GM23338 (cell line): ENCODE measurements around the gene S100B. TPM values are rescaled to one million over a fixed set of nuclear protein-coding genes. Genes with fewer than 3 reads are reported as not detected.

Source experiments
- ATAC-seq: fragments of 200-7000 bp; cut with Tn5 transposase; 3 replicates; pipeline ENCODE4 v1.9.1; 2020
- DNase-seq: peaks from one replicate; pipeline ENCODE4 v3.0.0-alpha.2; 2015; ENCODE audit warnings: low spot score
- H2AFZ ChIP-seq: fragments of 200-600 bp; sonication (generic); 2 replicates; pipeline ENCODE4 v1.8.0; 2016; ENCODE audit warnings: antibody characterized with exemption, mild to moderate bottlenecking, moderate library complexity
- H3F3A ChIP-seq: fragments of 200-600 bp; sonication (generic); replicated peaks from 2 replicates; pipeline ENCODE4 v1.8.0; 2017; ENCODE audit warnings: antibody characterized with exemption, mixed run types, low read depth
- H3K27ac ChIP-seq: fragments of 200-600 bp; sonication (generic); 2 replicates; pipeline ENCODE4 v1.6.1; 2016; ENCODE audit warnings: low read depth
- H3K27me3 ChIP-seq: fragments of 200-600 bp; sonication (generic); 2 replicates; pipeline ENCODE4 v1.8.0; 2016; ENCODE audit warnings: mild to moderate bottlenecking, mixed run types, moderate library complexity; ENCODE audit not compliant: insufficient read depth
- H3K36me3 ChIP-seq: fragments of 200-600 bp; sonication (generic); 2 replicates; pipeline ENCODE4 v1.8.0; 2016; ENCODE audit warnings: mild to moderate bottlenecking; ENCODE audit not compliant: insufficient read depth
- H3K4me1 ChIP-seq: fragments of 200-600 bp; sonication (generic); 2 replicates; pipeline ENCODE4 v1.8.0; 2016; ENCODE audit warnings: mild to moderate bottlenecking, moderate library complexity; ENCODE audit not compliant: insufficient read depth
- H3K4me2 ChIP-seq: fragments of 200-600 bp; sonication (generic); 2 replicates; pipeline ENCODE4 v1.7.1; 2017; ENCODE audit warnings: mixed run types
- H3K4me3 ChIP-seq: fragments of 200-600 bp; sonication (generic); 2 replicates; pipeline ENCODE4 v1.6.1; 2016; ENCODE audit warnings: mixed run types
- H3K79me2 ChIP-seq: fragments of 200-600 bp; sonication (generic); replicated peaks from 2 replicates; pipeline ENCODE4 v1.8.0; 2017; ENCODE audit warnings: mild to moderate bottlenecking; ENCODE audit not compliant: insufficient read depth
- H3K9me2 ChIP-seq: fragments of 200-600 bp; sonication (generic); 2 replicates; pipeline ENCODE4 v1.8.0; 2017; ENCODE audit not compliant: insufficient read depth
- H4K20me1 ChIP-seq: fragments of 200-600 bp; sonication (generic); replicated peaks from 2 replicates; pipeline ENCODE4 v1.8.0; 2017; ENCODE audit warnings: mild to moderate bottlenecking; ENCODE audit not compliant: insufficient read depth
- H3K27ac Mint-ChIP-seq: 2 replicates; pipeline ENCODE4 v1.8.0; 2020; ENCODE audit warnings: inconsistent platforms, mild to moderate bottlenecking, moderate library complexity, mixed read lengths
- H3K27me3 Mint-ChIP-seq: 3 replicates; pipeline ENCODE4 v1.8.0; 2022; ENCODE audit warnings: low read depth, mild to moderate bottlenecking, moderate library complexity, mixed read lengths, inconsistent platforms; ENCODE audit not compliant: insufficient read depth, poor library complexity
- H3K36me3 Mint-ChIP-seq: 3 replicates; pipeline ENCODE4 v1.8.0; 2021; ENCODE audit warnings: low read depth, mild to moderate bottlenecking, inconsistent platforms, moderate library complexity, mixed read lengths
- H3K4me1 Mint-ChIP-seq: 3 replicates; pipeline ENCODE4 v1.8.0; 2020; ENCODE audit warnings: mild to moderate bottlenecking, inconsistent platforms, mixed read lengths
- H3K4me3 Mint-ChIP-seq: 3 replicates; pipeline ENCODE4 v1.8.0; 2021; ENCODE audit warnings: moderate library complexity, mild to moderate bottlenecking, inconsistent platforms, mixed read lengths
- H3K9me3 Mint-ChIP-seq: 3 replicates; pipeline ENCODE4 v1.8.0; 2020; ENCODE audit warnings: moderate library complexity, mild to moderate bottlenecking, inconsistent platforms, mixed read lengths
- EZH2 ChIP-seq: fragments of 200-600 bp; sonication (generic); IDR thresholded peaks from one replicate; pipeline ENCODE4 v1.8.0; 2017; ENCODE audit warnings: antibody characterized with exemption, mild to moderate bottlenecking, low read depth; ENCODE audit not compliant: unreplicated experiment
- EZH2phosphoT487 ChIP-seq: fragments of 200-600 bp; sonication (generic); IDR thresholded peaks from one replicate; pipeline ENCODE4 v1.8.1; 2018; ENCODE audit warnings: antibody characterized with exemption; ENCODE audit not compliant: unreplicated experiment
- POLR2AphosphoS5 ChIP-seq: IDR thresholded peaks from 2 replicates; pipeline ENCODE4 v1.6.1; 2016; ENCODE audit warnings: antibody characterized with exemption, low read depth
- STAT1 ChIP-seq: IDR thresholded peaks from one replicate; pipeline ENCODE4 v1.6.1; 2016; ENCODE audit warnings: antibody characterized with exemption; ENCODE audit not compliant: unreplicated experiment
- ZNF114 ChIP-seq: fragments of 250-450 bp; sonication (Bioruptor Pico); IDR thresholded peaks from 2 replicates; pipeline ENCODE4 v1.5.0; 2020; ENCODE audit warnings: mild to moderate bottlenecking, moderate library complexity
- ZNF331 ChIP-seq: fragments of 250-450 bp; sonication (Bioruptor Pico); IDR thresholded peaks from 2 replicates; pipeline ENCODE4 v1.5.0; 2020; ENCODE audit warnings: low read depth, mild to moderate bottlenecking, moderate library complexity
- polyA plus RNA-seq: library from polyadenylated mRNA; unstranded; fragments of >200 nt; fragmentation: Nextera tagmentation; extraction: Ambion mirVana; gene quantifications from 2 replicates; pipeline ENCODE4 v1.2.1, GENCODE V29; 2016
- total RNA-seq: library from RNA; depleted of rRNA; stranded (reverse); fragments of >200 nt; shearing (Covaris generic); gene quantifications from 2 replicates; pipeline ENCODE4 v1.2.3, GENCODE V29; 2014
- TF ChIP-seq, protein P1 (sequence below): fragments of 250-450 bp; sonication (Bioruptor Pico); IDR thresholded peaks from 2 replicates; pipeline ENCODE4 v1.5.0; 2020; ENCODE audit warnings: mild to moderate bottlenecking, moderate library complexity
- TF ChIP-seq, protein P2 (sequence below), 2 experiments: fragments of 200-600 bp in 1 of 2; sonication (generic) in 1 of 2; conservative IDR thresholded peaks; 2 replicates each; pipeline versions ENCODE4 v1.5.1 to v1.6.1; 2016 to 2017; ENCODE audit warnings: antibody characterized with exemption in 2 of 2, low read depth in 2 of 2, mild to moderate bottlenecking in 2 of 2, moderate library complexity in 1 of 2

Gene S100B
- total and polyA plus RNA-seq, 2 experiments from 2014 or later, result 0.97 to 1.5 TPM

DNA sequence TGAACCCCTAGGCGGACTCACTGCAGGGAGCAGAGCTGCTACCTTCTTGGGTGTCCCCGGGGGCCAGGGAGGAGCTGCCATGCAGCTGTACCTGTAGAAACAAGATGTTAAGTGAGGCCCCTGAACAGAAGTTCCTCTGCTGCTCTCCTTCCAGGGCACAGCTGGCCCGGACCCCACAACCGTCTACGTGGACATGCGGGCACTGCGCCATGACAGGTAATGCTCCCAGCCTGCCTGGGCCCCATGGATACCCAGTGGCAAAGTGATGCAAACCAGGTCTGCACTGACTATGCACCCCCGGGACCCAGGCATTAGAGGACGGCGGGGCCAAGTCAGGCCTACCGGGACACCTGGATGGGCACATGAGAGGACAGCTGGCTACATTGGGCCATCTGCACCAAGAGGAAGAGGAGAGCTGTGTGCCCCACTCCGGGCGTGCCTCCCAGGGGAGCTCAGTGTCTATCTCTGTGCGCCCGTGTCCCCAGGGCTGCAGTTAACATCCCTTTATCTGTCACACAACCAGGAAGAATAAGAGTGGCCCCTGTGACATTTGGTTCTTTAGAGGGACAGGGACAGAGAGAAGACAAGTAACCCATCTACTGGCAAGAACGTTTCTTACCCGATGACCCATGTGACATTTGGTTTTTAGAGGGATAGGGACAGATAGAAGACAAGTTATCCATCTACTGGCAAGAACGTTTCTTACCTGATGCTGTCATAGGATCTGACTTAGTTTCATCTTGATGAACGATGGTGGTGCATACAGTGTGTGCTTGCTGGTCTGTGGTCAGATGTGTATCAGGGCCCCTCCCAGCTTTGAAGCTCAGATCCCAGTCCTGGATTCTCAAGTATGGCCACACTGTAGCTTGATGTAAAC lies 44.1 kb downstream of the S100B start:
- Histone ChIP-seq H3K4me1 (no peaks in the 10 kb centered on the region), H3K27ac (no peak overlapping the region), H3K4me2 (no peak overlapping the region), H3F3A (no peaks in the 10 kb centered on the region), H3K27me3 (no peaks in the 10 kb centered on the region), H2AFZ (no peak overlapping the region), H3K4me3 (no peak overlapping the region), H3K79me2 (no peaks in the 10 kb centered on the region), H3K36me3 (no peaks in the 10 kb centered on the region), H3K9me2 (no peaks in the 10 kb centered on the region), H4K20me1 (no peaks in the 10 kb centered on the region; the same call in 1 of the 2 replicates)
- TF ChIP-seq STAT1, result no peak
- TF ChIP-seq, protein P1, sequence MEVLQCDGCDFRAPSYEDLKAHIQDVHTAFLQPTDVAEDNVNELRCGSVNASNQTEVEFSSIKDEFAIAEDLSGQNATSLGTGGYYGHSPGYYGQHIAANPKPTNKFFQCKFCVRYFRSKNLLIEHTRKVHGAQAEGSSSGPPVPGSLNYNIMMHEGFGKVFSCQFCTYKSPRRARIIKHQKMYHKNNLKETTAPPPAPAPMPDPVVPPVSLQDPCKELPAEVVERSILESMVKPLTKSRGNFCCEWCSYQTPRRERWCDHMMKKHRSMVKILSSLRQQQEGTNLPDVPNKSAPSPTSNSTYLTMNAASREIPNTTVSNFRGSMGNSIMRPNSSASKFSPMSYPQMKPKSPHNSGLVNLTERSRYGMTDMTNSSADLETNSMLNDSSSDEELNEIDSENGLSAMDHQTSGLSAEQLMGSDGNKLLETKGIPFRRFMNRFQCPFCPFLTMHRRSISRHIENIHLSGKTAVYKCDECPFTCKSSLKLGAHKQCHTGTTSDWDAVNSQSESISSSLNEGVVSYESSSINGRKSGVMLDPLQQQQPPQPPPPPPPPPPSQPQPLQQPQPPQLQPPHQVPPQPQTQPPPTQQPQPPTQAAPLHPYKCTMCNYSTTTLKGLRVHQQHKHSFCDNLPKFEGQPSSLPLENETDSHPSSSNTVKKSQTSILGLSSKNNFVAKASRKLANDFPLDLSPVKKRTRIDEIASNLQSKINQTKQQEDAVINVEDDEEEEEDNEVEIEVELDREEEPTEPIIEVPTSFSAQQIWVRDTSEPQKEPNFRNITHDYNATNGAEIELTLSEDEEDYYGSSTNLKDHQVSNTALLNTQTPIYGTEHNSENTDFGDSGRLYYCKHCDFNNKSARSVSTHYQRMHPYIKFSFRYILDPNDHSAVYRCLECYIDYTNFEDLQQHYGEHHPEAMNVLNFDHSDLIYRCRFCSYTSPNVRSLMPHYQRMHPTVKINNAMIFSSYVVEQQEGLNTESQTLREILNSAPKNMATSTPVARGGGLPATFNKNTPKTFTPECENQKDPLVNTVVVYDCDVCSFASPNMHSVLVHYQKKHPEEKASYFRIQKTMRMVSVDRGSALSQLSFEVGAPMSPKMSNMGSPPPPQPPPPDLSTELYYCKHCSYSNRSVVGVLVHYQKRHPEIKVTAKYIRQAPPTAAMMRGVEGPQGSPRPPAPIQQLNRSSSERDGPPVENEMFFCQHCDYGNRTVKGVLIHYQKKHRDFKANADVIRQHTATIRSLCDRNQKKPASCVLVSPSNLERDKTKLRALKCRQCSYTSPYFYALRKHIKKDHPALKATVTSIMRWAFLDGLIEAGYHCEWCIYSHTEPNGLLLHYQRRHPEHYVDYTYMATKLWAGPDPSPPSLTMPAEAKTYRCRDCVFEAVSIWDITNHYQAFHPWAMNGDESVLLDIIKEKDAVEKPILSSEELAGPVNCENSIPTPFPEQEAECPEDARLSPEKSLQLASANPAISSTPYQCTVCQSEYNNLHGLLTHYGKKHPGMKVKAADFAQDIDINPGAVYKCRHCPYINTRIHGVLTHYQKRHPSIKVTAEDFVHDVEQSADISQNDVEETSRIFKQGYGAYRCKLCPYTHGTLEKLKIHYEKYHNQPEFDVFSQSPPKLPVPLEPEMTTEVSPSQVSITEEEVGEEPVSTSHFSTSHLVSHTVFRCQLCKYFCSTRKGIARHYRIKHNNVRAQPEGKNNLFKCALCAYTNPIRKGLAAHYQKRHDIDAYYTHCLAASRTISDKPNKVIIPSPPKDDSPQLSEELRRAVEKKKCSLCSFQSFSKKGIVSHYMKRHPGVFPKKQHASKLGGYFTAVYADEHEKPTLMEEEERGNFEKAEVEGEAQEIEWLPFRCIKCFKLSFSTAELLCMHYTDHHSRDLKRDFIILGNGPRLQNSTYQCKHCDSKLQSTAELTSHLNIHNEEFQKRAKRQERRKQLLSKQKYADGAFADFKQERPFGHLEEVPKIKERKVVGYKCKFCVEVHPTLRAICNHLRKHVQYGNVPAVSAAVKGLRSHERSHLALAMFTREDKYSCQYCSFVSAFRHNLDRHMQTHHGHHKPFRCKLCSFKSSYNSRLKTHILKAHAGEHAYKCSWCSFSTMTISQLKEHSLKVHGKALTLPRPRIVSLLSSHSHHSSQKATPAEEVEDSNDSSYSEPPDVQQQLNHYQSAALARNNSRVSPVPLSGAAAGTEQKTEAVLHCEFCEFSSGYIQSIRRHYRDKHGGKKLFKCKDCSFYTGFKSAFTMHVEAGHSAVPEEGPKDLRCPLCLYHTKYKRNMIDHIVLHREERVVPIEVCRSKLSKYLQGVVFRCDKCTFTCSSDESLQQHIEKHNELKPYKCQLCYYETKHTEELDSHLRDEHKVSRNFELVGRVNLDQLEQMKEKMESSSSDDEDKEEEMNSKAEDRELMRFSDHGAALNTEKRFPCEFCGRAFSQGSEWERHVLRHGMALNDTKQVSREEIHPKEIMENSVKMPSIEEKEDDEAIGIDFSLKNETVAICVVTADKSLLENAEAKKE (CRISPR knock-in tag), result no peak
- no peak for TF ChIP-seq ZNF114 (CRISPR knock-in tag)
- TF ChIP-seq, protein P2, sequence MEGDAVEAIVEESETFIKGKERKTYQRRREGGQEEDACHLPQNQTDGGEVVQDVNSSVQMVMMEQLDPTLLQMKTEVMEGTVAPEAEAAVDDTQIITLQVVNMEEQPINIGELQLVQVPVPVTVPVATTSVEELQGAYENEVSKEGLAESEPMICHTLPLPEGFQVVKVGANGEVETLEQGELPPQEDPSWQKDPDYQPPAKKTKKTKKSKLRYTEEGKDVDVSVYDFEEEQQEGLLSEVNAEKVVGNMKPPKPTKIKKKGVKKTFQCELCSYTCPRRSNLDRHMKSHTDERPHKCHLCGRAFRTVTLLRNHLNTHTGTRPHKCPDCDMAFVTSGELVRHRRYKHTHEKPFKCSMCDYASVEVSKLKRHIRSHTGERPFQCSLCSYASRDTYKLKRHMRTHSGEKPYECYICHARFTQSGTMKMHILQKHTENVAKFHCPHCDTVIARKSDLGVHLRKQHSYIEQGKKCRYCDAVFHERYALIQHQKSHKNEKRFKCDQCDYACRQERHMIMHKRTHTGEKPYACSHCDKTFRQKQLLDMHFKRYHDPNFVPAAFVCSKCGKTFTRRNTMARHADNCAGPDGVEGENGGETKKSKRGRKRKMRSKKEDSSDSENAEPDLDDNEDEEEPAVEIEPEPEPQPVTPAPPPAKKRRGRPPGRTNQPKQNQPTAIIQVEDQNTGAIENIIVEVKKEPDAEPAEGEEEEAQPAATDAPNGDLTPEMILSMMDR (conservative IDR thresholded peaks at IDR 0.05; ENCODE audit: low read depth in 2 of 2), result no peak
- TF ChIP-seq EZH2, result no peak
- no peak for TF ChIP-seq POLR2AphosphoS5
- TF ChIP-seq ZNF331 (CRISPR knock-in tag), result no peak
- no peak for TF ChIP-seq EZH2phosphoT487
- Mint-ChIP-seq H3K27ac (no peak overlapping the region), H3K27me3 (peaks cover 5% of the 10 kb centered on the region), H3K36me3 (peaks cover 19% of the 10 kb centered on the region; the same call in 2 of the 3 replicates), H3K9me3 (no peaks in the 10 kb centered on the region), H3K4me1 (no peaks in the 10 kb centered on the region; the same call in 2 of the 3 replicates), H3K4me3 (no peak overlapping the region)
- ATAC-seq, result no peak
- no peak for DNase-seq
